ENCODE data around the gene TNS3.

Gene TNS3

GRCh38 chr7:47405286-47405904 is 176.5 kb downstream of the TNS3 start:
- DNase-seq (ENCODE audit: low read depth), result no peak

- DNase-seq (ENCODE audit: low read depth), result no peak
Measured at GRCh38 chr7:47404010-47404409, 177.9 kb downstream of the TNS3 start.

GRCh38 chr7:47402941-47403866 is 178.7 kb downstream of the TNS3 start:
- DNase-seq (ENCODE audit: low read depth), result no peak

- no peak for DNase-seq (ENCODE audit: low read depth)
Measured at GRCh38 chr7:47401611-47402570, 180.0 kb downstream of the TNS3 start.

GRCh38 chr7:47400741-47401206 is 181.1 kb downstream of the TNS3 start:
- no peak for DNase-seq (ENCODE audit: low read depth)

- no peak for DNase-seq (ENCODE audit: low read depth)
Measured at GRCh38 chr7:47400001-47400400, 181.9 kb downstream of the TNS3 start.

- no peak for DNase-seq (ENCODE audit: low read depth)
Measured at GRCh38 chr7:47394751-47395252, 187.1 kb downstream of the TNS3 start.

- DNase-seq (ENCODE audit: low read depth), result no peak
Measured at GRCh38 chr7:47394216-47394615, 187.7 kb downstream of the TNS3 start.

- no peak for DNase-seq (ENCODE audit: low read depth)
Measured at GRCh38 chr7:47393406-47393805, 188.5 kb downstream of the TNS3 start.

GRCh38 chr7:47392241-47392759 is 189.6 kb downstream of the TNS3 start:
- DNase-seq (ENCODE audit: low read depth), result no peak

- no peak for DNase-seq (ENCODE audit: low read depth)
Measured at GRCh38 chr7:47391726-47392125, 190.2 kb downstream of the TNS3 start.

GRCh38 chr7:47390914-47391313 is 191.0 kb downstream of the TNS3 start:
- no peak for DNase-seq (ENCODE audit: low read depth)

GRCh38 chr7:47389923-47390630 is 191.8 kb downstream of the TNS3 start:
- DNase-seq (ENCODE audit: low read depth), result no peak

GRCh38 chr7:47389171-47389922 is 192.6 kb downstream of the TNS3 start:
- no peak for DNase-seq (ENCODE audit: low read depth)

- no peak for DNase-seq (ENCODE audit: low read depth)
Measured at GRCh38 chr7:47387506-47387905, 194.4 kb downstream of the TNS3 start.

GRCh38 chr7:47386273-47386835 is 195.6 kb downstream of the TNS3 start:
- DNase-seq (ENCODE audit: low read depth), result no peak

GRCh38 chr7:47385536-47386125 is 196.3 kb downstream of the TNS3 start:
- no peak for DNase-seq (ENCODE audit: low read depth)

- DNase-seq (ENCODE audit: low read depth), result no peak
Measured at GRCh38 chr7:47384755-47385535, 197.0 kb downstream of the TNS3 start.
